HCT116 (cell line): ENCODE results near the gene VCAN. TPM values are rescaled to one million over a fixed set of nuclear protein-coding genes. Genes with fewer than 3 reads are reported as not detected.

Experiments
- ATAC-seq: fragments of 200-7000 bp; cut with Tn5 transposase; 2 replicates; pipeline ENCODE4 v1.9.1; 2020; ENCODE audit warnings: mild to moderate bottlenecking, moderate library complexity
- BruUV-seq: library from RNA; stranded (reverse); fragments of 400-500 nt; replicated peaks from 2 replicates; lab custom pipeline; 2021; lab: Mats Ljungman, UMichigan
- CTCF ChIA-PET: fragments of 300-600 bp; sonication (Branson Sonifier 250); formaldehyde crosslinking; loops from one replicate; lab custom pipeline; 2021; ENCODE audit warnings: antibody characterized with exemption; lab: Charles Lee
- POLR2A ChIA-PET: fragments of 300-600, 350-600 bp; sonication (Branson Sonifier 250); formaldehyde crosslinking; loops from one replicate; lab custom pipeline; 2021; ENCODE audit warnings: antibody characterized with exemption; lab: Charles Lee
- RAD21 ChIA-PET, 2 experiments: fragments of 300-600 bp; sonication (Branson Sonifier 250); formaldehyde crosslinking; loops; one replicate each; lab custom pipeline; 2023; ENCODE audit warnings: low total read pairs in 2 of 2; ENCODE audit not compliant: uncharacterized antibody in 2 of 2, unreplicated experiment in 2 of 2, low non-redundant PET in 1 of 2; lab: Charles Lee
- DNase-seq: peaks from one replicate; pipeline ENCODE4 v3.0.0-alpha.2; 2010; ENCODE audit warnings: low read depth, low spot score
- H2AFZ ChIP-seq: fragments of 200-600 bp; shearing (Covaris generic), sonication (generic); 2 replicates; pipeline ENCODE4 v1.6.1; 2017; ENCODE audit warnings: low read depth, mixed run types, mixed read lengths, antibody characterized with exemption, low read length; ENCODE audit not compliant: poor library complexity, severe bottlenecking
- H3K27ac ChIP-seq: 2 replicates; pipeline ENCODE4 v1.5.1; 2012; ENCODE audit warnings: low read depth, low read length
- H3K27me3 ChIP-seq: fragments of 200-600 bp; sonication (generic); 2 replicates; pipeline ENCODE4 v1.6.1; 2016; ENCODE audit warnings: mixed run types, low read length, mixed read lengths; ENCODE audit not compliant: insufficient read depth
- H3K36me3 ChIP-seq, 2 experiments: fragments of 200-500 bp in 1 of 2; fragments of 200-600 bp in 1 of 2; sonication (Bioruptor generic) in 1 of 2; sonication (generic) in 1 of 2; 2 replicates each; pipeline versions ENCODE4 v1.5.1 to v1.6.1; 2014 to 2016; ENCODE audit warnings: low read length in 2 of 2, inconsistent platforms in 1 of 2, mixed read lengths in 1 of 2, mixed run types in 1 of 2; ENCODE audit not compliant: insufficient read depth in 2 of 2, control insufficient read depth in 1 of 2
- H3K4me1 ChIP-seq, 2 experiments: fragments of 200-600 bp in 1 of 2; sonication (generic) in 1 of 2; 2 replicates each; pipeline versions ENCODE4 v1.5.1 to v1.6.1; 2012 to 2017; ENCODE audit warnings: low read length in 2 of 2, inconsistent platforms in 1 of 2, mild to moderate bottlenecking in 1 of 2, mixed read lengths in 1 of 2, mixed run types in 1 of 2, moderate library complexity in 1 of 2; ENCODE audit not compliant: insufficient read depth in 2 of 2, control insufficient read depth in 1 of 2
- H3K4me2 ChIP-seq: fragments of 200-600 bp; sonication (generic); 2 replicates; pipeline ENCODE4 v1.6.1; 2017; ENCODE audit warnings: mixed run types, low read length, mixed read lengths
- H3K4me3 ChIP-seq, 2 experiments: fragments of 200-600 bp in 1 of 2; sonication (generic) in 1 of 2; replicated peaks in 1 of 2; 2 replicates each; pipeline ENCODE4 v1.5.1; 2011 to 2016; ENCODE audit warnings: low read length in 2 of 2, control low read depth in 1 of 2, low read depth in 1 of 2, mild to moderate bottlenecking in 1 of 2, mixed read lengths in 1 of 2, mixed run types in 1 of 2
- H3K79me2 ChIP-seq: fragments of 200-600 bp; sonication (generic); 2 replicates; pipeline ENCODE4 v1.6.1; 2017; ENCODE audit warnings: mild to moderate bottlenecking, mixed run types, low read length, moderate library complexity, mixed read lengths; ENCODE audit not compliant: insufficient read depth
- H3K9ac ChIP-seq: fragments of 200-600 bp; sonication (generic); 2 replicates; pipeline ENCODE4 v1.6.1; 2016; ENCODE audit warnings: low read length, mixed read lengths
- H3K9me2 ChIP-seq: fragments of 200-600 bp; sonication (generic), shearing (Covaris generic); 2 replicates; pipeline ENCODE4 v1.6.1; 2017; ENCODE audit warnings: mixed run types, mild to moderate bottlenecking, moderate library complexity; ENCODE audit not compliant: insufficient read depth
- H3K9me3 ChIP-seq, 2 experiments: fragments of 200-500 bp in 1 of 2; fragments of 200-600 bp in 1 of 2; sonication (Bioruptor generic) in 1 of 2; sonication (generic) in 1 of 2; 2 replicates each; pipeline ENCODE4 v1.6.1; 2014 to 2017; ENCODE audit warnings: low read length in 2 of 2, mixed read lengths in 2 of 2, inconsistent platforms in 1 of 2, low read depth in 1 of 2, mild to moderate bottlenecking in 1 of 2, mixed run types in 1 of 2, moderate library complexity in 1 of 2; ENCODE audit not compliant: control insufficient read depth in 1 of 2, insufficient read depth in 1 of 2
- H4K20me1 ChIP-seq: fragments of 200-600 bp; sonication (generic), shearing (Covaris generic); 2 replicates; pipeline ENCODE4 v1.6.1; 2017; ENCODE audit warnings: mixed run types, mild to moderate bottlenecking, moderate library complexity; ENCODE audit not compliant: insufficient read depth
- CBX3 ChIP-seq: IDR thresholded peaks from 2 replicates; pipeline ENCODE4 v1.6.1; 2012; ENCODE audit warnings: low read depth
- CEBPB ChIP-seq: IDR thresholded peaks from 2 replicates; pipeline ENCODE4 v1.6.1; 2012; ENCODE audit warnings: low read depth
- EGR1 ChIP-seq: IDR thresholded peaks from 2 replicates; pipeline ENCODE4 v1.6.1; 2012; ENCODE audit warnings: low read depth
- EZH2 ChIP-seq: fragments of 200-600 bp; sonication (generic); IDR thresholded peaks from 2 replicates; pipeline ENCODE4 v1.6.1; 2017; ENCODE audit warnings: antibody characterized with exemption, mixed run types
- MAX ChIP-seq: IDR thresholded peaks from 2 replicates; pipeline ENCODE4 v1.6.1; 2012
- POLR2AphosphoS5 ChIP-seq: IDR thresholded peaks from 2 replicates; pipeline ENCODE4 v1.6.1; 2011; ENCODE audit warnings: mild to moderate bottlenecking, low read depth, low read length, moderate library complexity
- REST ChIP-seq: IDR thresholded peaks from 2 replicates; pipeline ENCODE4 v1.6.1; 2012; ENCODE audit warnings: low read depth
- SIN3A ChIP-seq: IDR thresholded peaks from 2 replicates; pipeline ENCODE4 v1.6.1; 2012; ENCODE audit warnings: low read depth
- SP1 ChIP-seq: IDR thresholded peaks from 2 replicates; pipeline ENCODE4 v1.6.1; 2012; ENCODE audit warnings: low read depth
- SRF ChIP-seq: IDR thresholded peaks from 2 replicates; pipeline ENCODE4 v1.6.1; 2012; ENCODE audit warnings: low read depth
- YY1 ChIP-seq: IDR thresholded peaks from 2 replicates; pipeline ENCODE4 v1.6.1; 2011; ENCODE audit warnings: low read length, low read depth, moderate library complexity, mild to moderate bottlenecking; ENCODE audit not compliant: insufficient replicate concordance; ENCODE audit errors: extremely low read depth
- ZFX ChIP-seq: fragments of 450-650 bp; IDR thresholded peaks from 2 replicates; pipeline ENCODE4 v1.6.1; 2017
- ZNF274 ChIP-seq: fragments of 200-500 bp; sonication (Bioruptor generic); IDR thresholded peaks from 2 replicates; pipeline ENCODE4 v1.6.1; 2014; ENCODE audit warnings: mild to moderate bottlenecking, low read depth, low read length, inconsistent platforms
- intact Hi-C: fragments of 100-400 bp; cut with micrococcal nuclease; formaldehyde crosslinking; loops from 2 replicates; pipeline ENCODE4 v1.10.0; 2022
- total RNA-seq: library from RNA; stranded (reverse); gene quantifications from one replicate; pipeline ENCODE4 v1.2.1, GENCODE V29; 2021; ENCODE audit not compliant: unreplicated experiment
- TF ChIP-seq, protein P1 (sequence below): IDR thresholded peaks from 2 replicates; pipeline ENCODE4 v1.6.1; 2012
- TF ChIP-seq, protein P2 (sequence below), 3 experiments: fragments of 200-600 bp in 1 of 3; sonication (generic) in 1 of 3; IDR thresholded peaks in 2 of 3; conservative IDR thresholded peaks in 1 of 3; 2 replicates each; pipeline ENCODE4 v1.5.1; 2012 to 2017; ENCODE audit warnings: low read depth in 2 of 3, low read length in 2 of 3, antibody characterized with exemption in 1 of 3, borderline replicate concordance in 1 of 3, control low read depth in 1 of 3, mild to moderate bottlenecking in 1 of 3, mixed read lengths in 1 of 3, mixed run types in 1 of 3, moderate library complexity in 1 of 3; ENCODE audit not compliant: insufficient read depth in 1 of 3

VCAN gene
- total RNA-seq, 1 experiment from 2014 or later = 49.9 TPM

- no peak for DNase-seq
- TF ChIP-seq, protein P1, sequence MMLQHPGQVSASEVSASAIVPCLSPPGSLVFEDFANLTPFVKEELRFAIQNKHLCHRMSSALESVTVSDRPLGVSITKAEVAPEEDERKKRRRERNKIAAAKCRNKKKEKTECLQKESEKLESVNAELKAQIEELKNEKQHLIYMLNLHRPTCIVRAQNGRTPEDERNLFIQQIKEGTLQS = no peak
- TF ChIP-seq, protein P2, sequence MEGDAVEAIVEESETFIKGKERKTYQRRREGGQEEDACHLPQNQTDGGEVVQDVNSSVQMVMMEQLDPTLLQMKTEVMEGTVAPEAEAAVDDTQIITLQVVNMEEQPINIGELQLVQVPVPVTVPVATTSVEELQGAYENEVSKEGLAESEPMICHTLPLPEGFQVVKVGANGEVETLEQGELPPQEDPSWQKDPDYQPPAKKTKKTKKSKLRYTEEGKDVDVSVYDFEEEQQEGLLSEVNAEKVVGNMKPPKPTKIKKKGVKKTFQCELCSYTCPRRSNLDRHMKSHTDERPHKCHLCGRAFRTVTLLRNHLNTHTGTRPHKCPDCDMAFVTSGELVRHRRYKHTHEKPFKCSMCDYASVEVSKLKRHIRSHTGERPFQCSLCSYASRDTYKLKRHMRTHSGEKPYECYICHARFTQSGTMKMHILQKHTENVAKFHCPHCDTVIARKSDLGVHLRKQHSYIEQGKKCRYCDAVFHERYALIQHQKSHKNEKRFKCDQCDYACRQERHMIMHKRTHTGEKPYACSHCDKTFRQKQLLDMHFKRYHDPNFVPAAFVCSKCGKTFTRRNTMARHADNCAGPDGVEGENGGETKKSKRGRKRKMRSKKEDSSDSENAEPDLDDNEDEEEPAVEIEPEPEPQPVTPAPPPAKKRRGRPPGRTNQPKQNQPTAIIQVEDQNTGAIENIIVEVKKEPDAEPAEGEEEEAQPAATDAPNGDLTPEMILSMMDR (IDR thresholded peaks at IDR 0.05 in 2 of 3, conservative IDR thresholded peaks at IDR 0.05 in 1 of 3; ENCODE audit: borderline replicate concordance in 1 of 3, insufficient read depth in 1 of 3, low read depth in 2 of 3, low read length in 2 of 3) = no peak
- no peak for TF ChIP-seq EGR1
- no peak for TF ChIP-seq SRF
- no peak for TF ChIP-seq CBX3
- no peak for TF ChIP-seq SP1
- no peak for TF ChIP-seq SIN3A
- TF ChIP-seq EZH2 = no peak
- TF ChIP-seq POLR2AphosphoS5 = no peak
- TF ChIP-seq ZFX = no peak
- no peak for TF ChIP-seq ZNF274
- no peak for TF ChIP-seq YY1
- TF ChIP-seq REST = no peak
- no peak for TF ChIP-seq CEBPB
- TF ChIP-seq MAX = no peak
- Histone ChIP-seq H3K79me2 (no peaks in the 10 kb centered on the region), H3K9me2 (no peaks in the 10 kb centered on the region), H3K9ac (no peak overlapping the region), H3K9me3 (no peaks in the 10 kb centered on the region), H4K20me1 (no peaks in the 10 kb centered on the region), H3K36me3 (no peaks in the 10 kb centered on the region), H3K27ac (no peak overlapping the region), H3K4me2 (no peak overlapping the region), H3K4me1 (no peaks in the 10 kb centered on the region), H2AFZ (no peak overlapping the region), H3K27me3 (no peaks in the 10 kb centered on the region), H3K4me3 (no peak overlapping the region)
- intact Hi-C loops = loop anchor here (10.0 kb wide), 1 partner anchor 1086 kb away; no protein-coding TSS in a partner anchor
- no peak for ATAC-seq
- POLR2A ChIA-PET = no interaction called here
- CTCF ChIA-PET = no interaction called here
- RAD21 ChIA-PET = no interaction called here
- BruUV-seq = no TSS peak
Observed at GRCh38 chr5:83440826-83441225, 30.7 kb upstream of the VCAN start.
